OCI-LY7 (cell line): ENCODE results near the gene AOPEP. TPM values are rescaled to one million over a fixed set of nuclear protein-coding genes. Genes with fewer than 3 reads are reported as not detected.

ENCODE experiments used
- BruUV-seq: library from RNA; stranded (reverse); fragments of 400-500 nt; replicated peaks from 2 replicates; lab custom pipeline; 2021; lab: Mats Ljungman, UMichigan
- CTCF ChIA-PET: fragments of 300-600 bp; sonication (Branson Sonifier 250); formaldehyde crosslinking; loops from one replicate; lab custom pipeline; 2022; ENCODE audit warnings: antibody characterized with exemption; ENCODE audit not compliant: unreplicated experiment; lab: Charles Lee
- POLR2A ChIA-PET: fragments of 300-600 bp; sonication (Branson Sonifier 250); formaldehyde crosslinking; loops from one replicate; lab custom pipeline; 2022; ENCODE audit warnings: antibody characterized with exemption; lab: Charles Lee
- DNase-seq: peaks from one replicate; pipeline ENCODE4 v3.0.0-alpha.2; 2015; ENCODE audit warnings: low spot score
- H2AFZ ChIP-seq: fragments of 200-600 bp; sonication (generic), shearing (Covaris generic); 2 replicates; pipeline ENCODE4 v1.6.1; 2014; ENCODE audit warnings: mild to moderate bottlenecking, antibody characterized with exemption, low read length, moderate library complexity
- H3K27ac ChIP-seq: fragments of 200-600 bp; sonication (generic); 2 replicates; pipeline ENCODE4 v1.5.1; 2014; ENCODE audit warnings: mixed run types, low read depth, mild to moderate bottlenecking, moderate library complexity, low read length, inconsistent platforms; ENCODE audit not compliant: poor library complexity, severe bottlenecking
- H3K36me3 ChIP-seq: fragments of 200-600 bp; sonication (generic); 2 replicates; pipeline ENCODE4 v1.6.1; 2014; ENCODE audit warnings: mild to moderate bottlenecking, antibody characterized with exemption, low read length, moderate library complexity, mixed read lengths; ENCODE audit not compliant: insufficient read depth
- H3K4me1 ChIP-seq: fragments of 200-600 bp; sonication (generic); 2 replicates; pipeline ENCODE4 v1.5.1; 2014; ENCODE audit warnings: mild to moderate bottlenecking, low read length; ENCODE audit not compliant: insufficient read depth, poor library complexity, severe bottlenecking
- H3K4me2 ChIP-seq: fragments of 200-600 bp; sonication (generic); 2 replicates; pipeline ENCODE4 v1.6.1; 2014; ENCODE audit warnings: mild to moderate bottlenecking, low read length
- H3K4me3 ChIP-seq: fragments of 200-600 bp; sonication (generic); 2 replicates; pipeline ENCODE4 v1.5.1; 2014; ENCODE audit warnings: mild to moderate bottlenecking, low read depth, low read length; ENCODE audit not compliant: poor library complexity, severe bottlenecking
- H3K79me2 ChIP-seq: fragments of 200-600 bp; sonication (generic); 2 replicates; pipeline ENCODE4 v1.6.1; 2016; ENCODE audit warnings: low read depth, mild to moderate bottlenecking, low read length, moderate library complexity, mixed read lengths; ENCODE audit not compliant: insufficient read depth
- H3K9me2 ChIP-seq: fragments of 200-600 bp; sonication (generic); 2 replicates; pipeline ENCODE4 v1.6.1; 2016; ENCODE audit warnings: mild to moderate bottlenecking, low read length, mixed read lengths; ENCODE audit not compliant: insufficient read depth
- H3K9me3 ChIP-seq: fragments of 200-600 bp; sonication (generic); 2 replicates; pipeline ENCODE4 v1.6.1; 2014; ENCODE audit warnings: mild to moderate bottlenecking, mixed run types, low read length, mixed read lengths
- H4K20me1 ChIP-seq: fragments of 200-600 bp; sonication (generic); 2 replicates; pipeline ENCODE4 v1.6.1; 2014; ENCODE audit warnings: mild to moderate bottlenecking, antibody characterized with exemption, low read length, moderate library complexity, mixed read lengths; ENCODE audit not compliant: insufficient read depth
- CTCF ChIP-seq: fragments of 200-600 bp; sonication (generic); conservative IDR thresholded peaks from 2 replicates; pipeline ENCODE4 v1.5.1; 2014; ENCODE audit warnings: mild to moderate bottlenecking, antibody characterized with exemption, low read length, moderate library complexity, mixed read lengths
- EZH2phosphoT487 ChIP-seq: fragments of 200-600 bp; sonication (generic); IDR thresholded peaks from 2 replicates; pipeline ENCODE4 v1.6.1; 2018; ENCODE audit warnings: low read depth, borderline replicate concordance, mild to moderate bottlenecking, mixed run types, antibody characterized with exemption, low read length, moderate library complexity, mixed read lengths
- intact Hi-C: fragments of 100-400 bp; cut with micrococcal nuclease; formaldehyde crosslinking; loops from one replicate; pipeline ENCODE4 v1.10.0; 2022; ENCODE audit not compliant: unreplicated experiment
- total RNA-seq, 2 experiments: library from RNA; depleted of rRNA in 1 of 2; stranded (reverse); fragments of >200 nt in 1 of 2; shearing (Covaris generic) in 1 of 2; gene quantifications; 2 replicates each; pipeline ENCODE4 v1.2.3, GENCODE V29; 2014 to 2022

Gene AOPEP
- total RNA-seq, 2 experiments from 2014 or later, result 17.3 to 24.3 TPM

- Histone ChIP-seq H3K36me3 (no peaks in the 10 kb centered on the region), H4K20me1 (no peaks in the 10 kb centered on the region), H3K4me3 (no peak overlapping the region), H2AFZ (no peak overlapping the region), H3K27ac (no peak overlapping the region), H3K9me3 (no peaks in the 10 kb centered on the region), H3K4me2 (no peak overlapping the region), H3K4me1 (no peaks in the 10 kb centered on the region), H3K79me2 (no peaks in the 10 kb centered on the region), H3K9me2 (no peaks in the 10 kb centered on the region)
- ChIA-PET CTCF (no interaction called here), POLR2A (interaction anchor here (1.0 to 1.7 kb wide), 2 partner anchors 18 to 19 kb away, joined by 3 to 4 read pairs; no protein-coding TSS in a partner anchor)
- BruUV-seq, result no TSS peak
- intact Hi-C loops, result loop anchor here (1.0 to 10.0 kb wide), 3 partner anchors 103 to 791 kb away; no protein-coding TSS in a partner anchor
- TF ChIP-seq CTCF (no peak), EZH2phosphoT487 (no peak)
- DNase-seq, result no peak
Observed at GRCh38 chr9:94783928-94784327, 57.4 kb downstream of the AOPEP start.

GRCh38 chr9:94785215-94786169 is 59.0 kb downstream of the AOPEP start:
- no peaks in the 10 kb centered on the region for H3K79me2 ChIP-seq
- intact Hi-C loops, result loop anchor here (2.0 to 10.0 kb wide), 2 partner anchors 345 to 789 kb away; no protein-coding TSS in a partner anchor
- H3K36me3 ChIP-seq, result no peaks in the 10 kb centered on the region
- no peak overlapping the region for H2AFZ ChIP-seq
- H3K4me2 ChIP-seq, result no peak overlapping the region
- no peak for DNase-seq
- no peaks in the 10 kb centered on the region for H3K9me3 ChIP-seq
- TF ChIP-seq EZH2phosphoT487, result no peak
- TF ChIP-seq CTCF, result no peak
- no peaks in the 10 kb centered on the region for H3K4me1 ChIP-seq
- CTCF ChIA-PET, result no interaction called here
- H3K9me2 ChIP-seq, result no peaks in the 10 kb centered on the region
- H3K4me3 ChIP-seq, result no peak overlapping the region
- H4K20me1 ChIP-seq, result no peaks in the 10 kb centered on the region
- BruUV-seq, result no TSS peak
- H3K27ac ChIP-seq, result no peak overlapping the region
- POLR2A ChIA-PET, result interaction anchor here (0.7 kb wide), 1 partner anchor 68 kb away, joined by 3 read pairs; no protein-coding TSS in a partner anchor
